ENCODE results near the gene KIF18B.

KIF18B gene

GRCh38 chr17:44919411-44919810 lies 28.2 kb downstream of the KIF18B start:
- no peak for DNase-seq (ENCODE audit: low read depth)

DNA sequence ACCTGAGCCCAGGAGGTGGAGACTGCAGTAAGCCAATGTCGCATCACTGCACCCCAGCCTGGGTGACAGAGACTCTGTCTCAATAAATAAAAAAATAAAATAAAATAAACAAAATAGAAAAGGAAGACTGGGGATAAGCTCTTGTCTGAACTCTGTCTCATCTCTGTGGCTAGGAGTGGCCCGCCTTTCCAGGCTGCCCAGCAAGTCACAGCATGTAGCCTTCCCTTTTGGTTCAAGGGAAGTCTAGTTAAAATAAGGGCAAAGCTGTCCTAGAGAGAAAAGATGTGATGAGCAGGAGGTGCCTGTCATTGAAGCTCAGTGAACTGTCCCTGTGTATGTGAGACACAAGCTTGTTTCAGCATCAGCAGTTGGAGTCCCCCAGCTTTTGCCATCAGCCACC lies 29.6 kb downstream of the KIF18B start:
- DNase-seq (ENCODE audit: low read depth): no peak

DNA sequence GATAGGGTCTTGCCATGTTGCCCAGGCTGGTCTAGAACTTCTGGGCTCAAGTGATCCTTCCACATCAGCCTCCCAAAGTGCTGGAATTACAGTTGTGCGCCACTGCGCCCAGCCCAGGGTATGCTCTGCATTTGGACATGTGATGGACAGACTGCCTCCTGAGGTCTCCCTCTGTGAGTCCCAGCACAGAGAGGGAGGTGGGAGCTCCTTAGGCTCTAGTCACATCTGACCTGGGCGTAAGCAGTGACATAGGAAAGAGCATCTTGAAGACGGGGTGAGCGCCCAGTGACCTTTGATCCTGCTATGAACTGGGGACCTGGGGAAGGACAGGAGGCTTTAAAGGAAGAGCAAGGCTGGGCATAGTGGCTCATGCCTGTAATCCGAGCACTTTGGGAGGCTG lies 30.1 kb downstream of the KIF18B start:
- no peak for DNase-seq (ENCODE audit: low read depth)

- no peak for DNase-seq (ENCODE audit: low read depth)
These were observed 30.8 kb downstream of the KIF18B start for GRCh38 chr17:44916781-44917241.

DNA sequence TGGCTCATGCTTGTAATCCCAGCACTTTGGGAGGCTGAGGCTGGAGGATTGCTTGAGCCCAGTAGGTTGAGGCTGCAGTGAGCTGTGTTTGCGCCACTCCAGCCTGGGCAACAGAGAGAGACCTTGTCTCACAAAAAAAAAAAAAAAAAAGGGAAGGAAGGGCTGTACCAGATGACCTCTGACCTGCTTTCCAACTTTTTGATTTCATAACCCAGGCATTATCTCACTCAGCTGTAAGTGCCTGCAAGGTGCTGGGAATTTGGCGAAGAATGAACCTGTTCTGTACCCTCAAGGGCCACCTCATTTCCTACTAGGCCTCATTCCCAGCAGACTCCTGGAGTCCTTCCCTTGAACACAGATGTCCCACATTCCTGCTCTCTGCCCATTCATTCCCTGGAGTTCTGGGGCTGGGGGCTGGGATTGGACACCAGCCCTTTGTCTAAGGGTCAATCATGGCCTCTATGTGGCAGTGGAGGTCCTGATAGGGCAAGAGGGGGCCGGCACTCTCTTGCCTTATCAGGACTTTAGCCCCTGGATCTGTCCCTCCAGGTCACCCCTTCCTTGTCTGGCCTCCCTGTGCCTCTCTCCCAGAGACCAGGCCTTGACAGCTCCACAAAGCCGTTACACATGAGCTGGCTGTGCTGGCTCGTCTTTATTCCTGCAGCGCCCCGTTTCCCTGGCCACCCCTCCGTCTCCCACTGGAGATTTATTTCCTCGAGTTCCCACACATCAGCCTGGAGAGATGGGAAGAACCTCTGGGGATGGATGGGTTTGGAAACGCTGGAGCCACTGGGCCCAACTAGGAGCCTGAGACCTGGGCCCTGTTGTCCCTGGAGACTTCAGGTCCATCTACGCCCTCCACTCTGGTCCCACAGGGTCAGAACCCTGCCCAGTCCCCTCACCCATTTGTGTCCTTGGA lies 31.5 kb downstream of the KIF18B start:
- no peak for DNase-seq (ENCODE audit: low read depth)

DNA sequence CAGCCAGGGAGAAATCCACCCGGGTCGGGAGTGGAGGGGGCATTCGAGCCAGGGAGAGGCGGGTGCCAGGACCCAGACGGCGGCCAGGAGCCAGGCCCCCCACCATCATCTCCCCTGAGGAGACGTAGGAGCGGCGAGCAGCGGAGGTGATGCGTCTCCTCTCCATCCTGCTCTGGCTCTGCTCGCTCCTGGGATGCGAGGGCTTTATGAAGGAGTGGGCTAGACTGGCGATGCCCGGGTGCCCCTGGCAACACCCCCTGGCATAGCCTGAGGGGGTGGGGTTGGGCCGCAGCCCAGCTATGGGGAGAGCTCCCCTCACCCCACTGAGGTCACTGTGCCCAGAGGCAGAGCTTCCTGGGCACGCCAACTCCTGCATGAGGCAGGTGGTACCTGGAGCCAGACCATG lies 32.2 kb downstream of the KIF18B start, which contains the start of gene GFAP:
TSS of gene GFAP (minus strand) at position 180 of the 406 bp plus-strand sequence. CDS start at position 166, 14 bp downstream.
- no peak for DNase-seq (ENCODE audit: low read depth)

DNA sequence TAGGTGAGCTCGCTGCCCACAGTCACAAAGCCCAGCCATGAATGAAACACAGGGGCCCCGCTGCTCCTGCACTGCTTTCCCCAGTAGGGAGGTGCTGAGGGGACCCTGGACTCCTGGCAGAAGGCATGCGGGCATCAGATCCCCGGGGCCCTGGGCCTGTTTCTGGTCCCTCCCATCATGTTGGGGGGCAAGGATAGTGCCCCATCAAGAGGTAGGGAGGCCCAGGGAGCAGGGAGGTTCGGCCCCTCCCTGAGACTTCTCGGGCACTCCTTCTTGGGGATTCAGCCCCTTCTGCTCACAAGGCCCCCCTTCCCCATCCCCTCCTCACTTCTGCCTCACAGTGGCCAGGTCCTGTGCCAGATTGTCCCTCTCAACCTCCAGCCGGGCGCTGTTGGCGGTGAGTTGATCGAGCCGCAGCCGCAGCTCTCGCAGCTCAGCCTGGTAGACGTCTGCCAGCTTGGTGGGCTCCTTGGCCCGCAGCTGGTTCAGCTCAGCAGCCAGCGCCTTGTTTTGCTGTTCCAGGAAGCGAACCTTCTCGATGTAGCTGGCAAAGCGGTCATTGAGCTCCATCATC lies 32.8 kb downstream of the KIF18B start:
- no peak for DNase-seq (ENCODE audit: low read depth)

DNA sequence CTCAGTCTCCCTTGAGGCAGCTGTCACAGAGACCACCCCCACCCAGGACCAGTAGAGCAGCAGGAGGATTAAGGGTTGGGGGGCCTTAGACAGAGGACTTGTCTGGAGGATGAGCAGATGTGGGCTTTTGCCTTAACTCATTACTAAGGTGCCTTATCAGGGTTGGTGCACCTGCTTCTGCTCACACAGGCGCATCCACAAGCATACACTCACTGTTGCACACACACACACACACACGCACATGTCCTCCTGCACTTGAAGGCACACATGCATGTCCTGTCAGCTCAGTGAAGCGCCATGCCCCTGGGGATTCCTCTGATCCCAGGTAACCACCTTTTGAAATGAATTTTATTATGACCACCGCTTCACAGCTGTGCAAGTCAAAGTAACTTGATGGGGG lies 33.4 kb downstream of the KIF18B start:
- no peak for DNase-seq (ENCODE audit: low read depth)

DNA sequence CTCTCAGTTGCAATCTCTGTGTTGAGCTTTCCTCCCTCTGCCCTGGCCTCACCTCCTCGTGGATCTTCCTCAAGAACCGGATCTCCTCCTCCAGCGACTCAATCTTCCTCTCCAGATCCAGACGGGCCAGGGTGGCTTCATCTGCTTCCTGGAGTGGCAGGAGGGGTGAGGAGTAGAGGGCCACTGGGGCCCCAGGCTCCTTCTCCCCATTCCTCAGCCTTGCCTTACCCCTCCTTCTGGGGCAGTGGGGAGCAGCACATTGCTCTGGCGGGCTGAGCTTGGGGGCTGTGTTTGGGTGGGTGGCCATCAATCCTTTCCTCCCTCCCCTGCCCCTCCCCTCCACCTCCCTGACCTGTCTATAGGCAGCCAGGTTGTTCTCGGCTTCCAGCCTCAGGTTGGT lies 33.9 kb downstream of the KIF18B start:
- DNase-seq (ENCODE audit: low read depth): no peak

DNA sequence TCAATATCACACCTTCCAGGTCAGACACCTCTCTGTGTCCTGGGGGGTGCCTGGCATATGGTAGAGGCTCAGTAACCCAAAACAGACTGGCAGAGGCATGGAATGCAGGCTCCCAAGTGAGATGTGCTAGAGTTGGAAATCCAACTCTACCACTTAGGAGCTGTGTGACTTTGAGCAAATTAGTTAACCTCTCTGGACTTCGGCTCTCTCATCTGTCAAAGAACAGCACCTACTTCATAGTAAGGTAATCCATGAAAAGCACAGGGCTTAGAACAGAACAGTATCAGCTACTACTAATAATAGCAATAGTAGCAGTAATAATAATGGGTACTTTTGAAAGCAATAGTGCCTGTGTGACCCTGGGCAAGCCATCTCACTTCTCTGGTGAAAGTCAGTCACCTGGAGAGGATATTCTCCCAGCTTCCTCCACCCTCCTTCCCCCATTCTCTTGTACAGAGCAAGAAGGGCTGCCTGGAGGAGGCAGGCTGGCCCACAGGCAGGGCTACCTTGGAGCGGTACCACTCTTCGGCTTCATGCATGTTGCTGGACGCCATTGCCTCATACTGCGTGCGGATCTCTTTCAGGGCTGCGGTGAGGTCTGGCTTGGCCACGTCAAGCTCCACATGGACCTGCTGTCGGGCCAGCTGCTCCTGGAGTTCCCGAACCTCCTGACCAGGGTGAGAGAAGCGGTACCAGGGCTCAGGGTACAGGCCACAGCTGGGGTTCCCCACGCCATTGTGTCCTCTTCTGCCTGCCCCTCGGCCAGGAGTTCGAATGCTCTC lies 34.6 kb downstream of the KIF18B start:
- DNase-seq (ENCODE audit: low read depth): no peak

DNA sequence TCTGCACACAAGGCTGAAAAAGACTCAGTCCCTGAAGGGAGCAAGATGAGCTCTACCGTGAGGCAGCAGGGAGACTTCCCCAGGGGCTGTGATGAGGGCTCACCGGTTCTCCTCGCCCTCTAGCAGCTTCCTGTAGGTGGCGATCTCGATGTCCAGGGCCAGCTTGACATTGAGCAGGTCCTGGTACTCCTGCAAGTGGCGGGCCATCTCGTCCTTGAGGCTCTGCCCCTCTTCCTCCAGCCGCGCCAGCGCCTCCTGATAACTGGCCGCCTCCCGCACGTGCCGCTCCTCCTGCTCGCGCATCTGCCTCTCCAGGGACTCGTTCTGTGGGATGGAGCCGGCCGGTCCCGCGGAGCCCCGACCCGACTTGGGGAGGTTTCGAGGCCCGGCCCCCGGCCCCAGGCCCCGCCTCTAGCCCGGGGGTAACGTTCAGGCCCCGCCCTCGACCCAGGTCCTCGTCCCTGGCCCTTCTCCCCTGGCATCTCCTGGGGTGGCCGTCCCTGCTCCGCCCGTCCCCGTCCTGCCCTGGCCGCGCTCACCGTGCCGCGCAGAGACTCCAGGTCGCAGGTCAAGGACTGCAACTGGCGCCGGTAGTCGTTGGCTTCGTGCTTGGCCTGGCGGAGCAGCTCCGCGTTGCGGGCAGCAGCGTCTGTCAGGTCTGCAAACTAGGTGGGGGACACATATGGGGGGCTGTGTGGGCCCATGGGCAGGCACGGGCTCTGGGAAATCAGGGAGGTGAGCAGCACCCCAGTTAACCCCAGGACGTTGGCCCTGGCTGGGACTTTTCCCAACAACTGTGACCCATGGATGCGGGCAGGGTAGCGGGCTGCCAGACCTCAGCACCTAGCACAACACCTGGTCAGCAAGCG lies 36.2 kb downstream of the KIF18B start:
- DNase-seq (ENCODE audit: low read depth): no peak

DNA sequence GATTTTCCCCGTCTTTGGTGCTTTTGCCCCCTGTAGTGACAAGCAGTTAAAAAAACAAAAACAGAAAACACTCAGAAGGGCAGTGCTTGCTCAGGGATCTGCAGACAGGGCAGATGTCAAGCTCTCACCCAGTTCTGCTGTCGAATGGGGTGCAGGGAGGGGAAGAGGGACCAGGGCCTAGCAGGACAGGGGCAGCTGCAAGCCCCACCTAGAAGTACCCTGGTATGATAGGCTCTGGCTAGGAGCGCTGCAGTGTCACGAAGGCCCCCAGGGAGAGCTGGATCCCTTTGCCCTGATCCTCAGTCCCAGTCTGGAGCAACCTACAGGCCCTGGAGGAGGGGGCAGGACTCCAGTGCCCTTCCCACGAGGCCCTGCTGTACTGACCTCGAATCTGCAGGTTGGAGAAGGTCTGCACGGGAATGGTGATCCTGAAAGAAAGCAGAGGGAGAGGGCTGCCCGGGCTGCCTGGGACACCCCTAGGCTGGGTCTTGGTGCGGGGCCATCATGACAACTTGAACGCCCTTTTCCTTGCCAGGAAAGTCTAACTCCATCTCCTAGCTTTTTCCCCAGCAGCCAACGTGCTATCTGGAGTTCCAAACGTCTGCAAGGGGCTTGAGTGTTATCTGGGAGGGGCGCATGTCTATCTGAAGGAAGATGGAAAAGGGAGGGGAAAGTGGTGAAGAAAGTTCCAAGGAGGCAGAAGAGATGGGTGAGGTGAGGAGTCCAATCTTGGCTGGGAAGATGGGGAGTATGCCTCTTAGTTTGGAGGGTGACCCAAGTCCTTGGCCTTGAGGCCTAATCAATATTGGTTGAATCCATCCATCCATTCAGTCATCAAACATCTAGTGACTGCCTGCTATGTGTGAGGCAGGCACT lies 37.1 kb downstream of the KIF18B start:
- DNase-seq (ENCODE audit: low read depth): no peak

GRCh38 chr17:44909681-44910144 lies 37.9 kb downstream of the KIF18B start:
- DNase-seq (ENCODE audit: low read depth): peak; percentile 49

GRCh38 chr17:44908761-44909326 lies 38.7 kb downstream of the KIF18B start:
- DNase-seq (ENCODE audit: low read depth): no peak

GRCh38 chr17:44907729-44908470 lies 39.7 kb downstream of the KIF18B start:
- no peak for DNase-seq (ENCODE audit: low read depth)

- no peak for DNase-seq (ENCODE audit: low read depth)
These were observed 40.5 kb downstream of the KIF18B start for GRCh38 chr17:44906763-44907728.

DNA sequence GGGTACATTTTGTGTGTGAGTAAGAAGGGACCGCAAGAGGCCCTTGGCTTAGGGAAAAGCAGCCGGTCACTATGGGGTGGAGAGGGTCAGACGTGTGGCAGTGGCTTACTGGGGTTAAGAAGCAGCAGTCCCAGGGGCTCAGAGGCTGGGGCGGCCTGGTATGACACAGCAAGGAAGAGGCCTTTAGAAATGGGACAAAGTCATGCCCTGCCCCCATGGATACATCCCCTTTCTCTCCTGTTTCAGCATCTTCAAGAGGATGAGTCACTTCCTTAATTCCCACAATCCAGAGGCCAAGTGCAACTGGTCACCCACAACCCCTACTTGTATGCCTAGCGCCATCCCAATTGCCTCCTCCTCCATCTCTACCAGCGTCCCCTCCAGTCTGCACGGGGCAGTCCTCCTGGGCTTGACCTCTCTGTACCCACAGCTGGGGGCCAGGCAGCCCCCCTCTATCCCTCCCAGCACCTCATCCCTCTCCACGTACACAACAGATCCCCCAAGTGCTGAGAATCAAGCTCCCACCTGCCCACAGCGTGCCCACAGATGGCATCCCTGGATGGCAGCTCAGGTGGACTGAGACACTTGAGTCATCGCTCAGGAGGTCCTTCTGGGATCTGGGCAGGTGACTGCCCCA lies 41.4 kb downstream of the KIF18B start:
- peak; percentile 82 for DNase-seq (ENCODE audit: low read depth)
